Kidney (tissue), 14 donors: ENCODE measurements around the gene CERS3. TPM values are rescaled to one million over a fixed set of nuclear protein-coding genes. Genes with fewer than 3 reads are reported as not detected.

Source experiments
- DNase-seq, 5 donors: peaks; one replicate each; pipeline ENCODE4 v3.0.0-alpha.2; 2013 to 2020
- FAIRE-seq: peaks from 2 replicates; lab custom pipeline; 2012; peaks lifted over from hg19 to GRCh38; lab: Jason Lieb, UNC
- H3K27ac ChIP-seq, 2 donors: one replicate each; pipeline ENCODE4 v1.7.0; 2013; ENCODE audit warnings: low read depth in 2 of 2, low read length in 2 of 2, inconsistent platforms in 1 of 2
- H3K27me3 ChIP-seq: one replicate; pipeline ENCODE4 v1.7.1; 2013; ENCODE audit warnings: low read length, inconsistent platforms; ENCODE audit not compliant: control insufficient read depth, insufficient read depth
- H3K36me3 ChIP-seq, 3 donors: one replicate each; pipeline versions ENCODE4 v1.7.0 to v1.7.1; 2013; ENCODE audit warnings: low read length in 3 of 3, control low read depth in 1 of 3, inconsistent platforms in 1 of 3; ENCODE audit not compliant: insufficient read depth in 3 of 3, control insufficient read depth in 2 of 3
- H3K4me1 ChIP-seq, 3 donors: one replicate each; pipeline versions ENCODE4 v1.7.0 to v1.7.1; 2013; ENCODE audit warnings: low read length in 3 of 3, inconsistent platforms in 1 of 3, low read depth in 1 of 3; ENCODE audit not compliant: control insufficient read depth in 2 of 3, insufficient read depth in 2 of 3
- H3K4me3 ChIP-seq, 3 donors: one replicate each; pipeline versions ENCODE4 v1.7.0 to v1.8.1; 2013; ENCODE audit warnings: low read length in 3 of 3, control low read depth in 1 of 3, inconsistent platforms in 1 of 3
- H3K9ac ChIP-seq, 3 donors: one replicate each; pipeline versions ENCODE4 v1.7.0 to v1.7.1; 2013; ENCODE audit warnings: low read length in 3 of 3, control low read depth in 1 of 3, inconsistent platforms in 1 of 3
- H3K9me3 ChIP-seq, 3 donors: one replicate each; pipeline versions ENCODE4 v1.7.0 to v1.7.1; 2013; ENCODE audit warnings: low read length in 3 of 3, control low read depth in 1 of 3, inconsistent platforms in 1 of 3; ENCODE audit not compliant: control insufficient read depth in 2 of 3, insufficient read depth in 1 of 3
- intact Hi-C: fragments of 100-400 bp; cut with DNase I; formaldehyde crosslinking; loops from one replicate; pipeline ENCODE4 v1.11.1; 2022
- polyA plus RNA-seq: library from polyadenylated mRNA; stranded (reverse); fragments of 350-450 nt; fragmentation: Illumina TruSeq; extraction: RNeasy Lipid Tissue Mini Kit (QIAGEN cat#74804); gene quantifications from one replicate; pipeline ENCODE4 v1.2.3, GENCODE V29; 2014; ENCODE audit warnings: low read depth, low replicate concordance; ENCODE audit not compliant: insufficient read depth
- total RNA-seq: library from RNA; stranded (reverse); fragmentation: NEBNext Ultra II Directional; extraction: Animal tissue kit (Norgen Biotek cat#: 25700); gene quantifications from one replicate; pipeline ENCODE4 v1.2.1, GENCODE V29; 2021
- TF ChIP-seq, protein P1 (sequence below): IDR thresholded peaks from 3 replicates; pipeline ENCODE4 v1.5.1; 2012; ENCODE audit warnings: mild to moderate bottlenecking, moderate library complexity, borderline replicate concordance; ENCODE audit not compliant: insufficient read depth; ENCODE audit errors: extremely low read depth
- donor health status: control.
- donor health status: control.
- donor health status: control.
- donor health status: control.
- donor health status: control.
- donor health status: DM: yes; HTN: yes; CAD: no.
- donor health status: Normal renal cell carcinoma (clear cell type).

CERS3 gene
- total and polyA plus RNA-seq, 2 donors from 2014 or later = 0.31 TPM; not detected in 1

- Histone ChIP-seq H3K4me3 (no peak overlapping the region), H3K4me1 (no peaks in the 10 kb centered on the region), H3K9me3 (peaks cover 0 to under 1% (median 0%) of the 10 kb centered on the region in 3 donors), H3K27ac (no peak overlapping the region), H3K36me3 (no peaks in the 10 kb centered on the region), H3K27me3 (no peaks in the 10 kb centered on the region), H3K9ac (no peak overlapping the region)
- DNase-seq (no peak), FAIRE-seq (no peak)
- TF ChIP-seq, protein P1, sequence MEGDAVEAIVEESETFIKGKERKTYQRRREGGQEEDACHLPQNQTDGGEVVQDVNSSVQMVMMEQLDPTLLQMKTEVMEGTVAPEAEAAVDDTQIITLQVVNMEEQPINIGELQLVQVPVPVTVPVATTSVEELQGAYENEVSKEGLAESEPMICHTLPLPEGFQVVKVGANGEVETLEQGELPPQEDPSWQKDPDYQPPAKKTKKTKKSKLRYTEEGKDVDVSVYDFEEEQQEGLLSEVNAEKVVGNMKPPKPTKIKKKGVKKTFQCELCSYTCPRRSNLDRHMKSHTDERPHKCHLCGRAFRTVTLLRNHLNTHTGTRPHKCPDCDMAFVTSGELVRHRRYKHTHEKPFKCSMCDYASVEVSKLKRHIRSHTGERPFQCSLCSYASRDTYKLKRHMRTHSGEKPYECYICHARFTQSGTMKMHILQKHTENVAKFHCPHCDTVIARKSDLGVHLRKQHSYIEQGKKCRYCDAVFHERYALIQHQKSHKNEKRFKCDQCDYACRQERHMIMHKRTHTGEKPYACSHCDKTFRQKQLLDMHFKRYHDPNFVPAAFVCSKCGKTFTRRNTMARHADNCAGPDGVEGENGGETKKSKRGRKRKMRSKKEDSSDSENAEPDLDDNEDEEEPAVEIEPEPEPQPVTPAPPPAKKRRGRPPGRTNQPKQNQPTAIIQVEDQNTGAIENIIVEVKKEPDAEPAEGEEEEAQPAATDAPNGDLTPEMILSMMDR = no peak
- intact Hi-C loops = no loop called here
These were observed 135.7 kb downstream of the CERS3 start for GRCh38 chr15:100393008-100393407.

DNA sequence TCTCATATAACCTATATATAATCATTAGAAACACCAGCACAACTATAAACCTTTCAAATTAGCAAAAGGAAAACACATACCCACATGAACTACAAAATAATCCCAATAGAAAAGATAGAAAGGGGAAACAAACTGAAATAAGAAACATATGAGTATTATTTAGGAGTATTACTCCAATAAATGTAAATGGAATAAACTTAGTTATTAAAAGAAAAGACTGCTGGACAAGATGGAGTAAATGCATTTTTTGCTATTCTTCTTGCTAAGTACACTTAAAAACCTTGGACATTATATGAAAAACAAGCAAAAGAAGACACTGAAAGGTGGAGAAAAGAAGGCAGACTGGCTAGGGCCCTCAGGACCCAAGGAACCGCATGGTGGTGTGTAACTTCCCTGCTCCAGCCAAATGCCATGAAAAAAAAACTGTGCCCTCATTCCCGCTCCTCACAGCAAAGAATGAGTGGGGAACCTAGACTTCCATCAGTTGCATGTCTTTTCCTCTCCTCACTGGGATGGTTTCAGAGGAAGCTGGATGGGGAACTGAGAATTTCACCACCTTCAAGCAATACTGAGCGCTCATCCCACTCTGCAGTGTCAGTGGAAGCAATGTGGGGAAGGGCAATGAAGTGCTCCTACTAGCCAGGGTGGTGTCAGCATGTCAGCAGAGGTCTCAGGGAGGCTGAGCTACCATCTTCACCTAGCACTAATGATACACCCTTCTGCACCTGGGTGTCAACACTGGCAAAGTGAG lies 143.3 kb downstream of the CERS3 start:
- H3K4me1 ChIP-seq = no peaks in the 10 kb centered on the region
- intact Hi-C loops = no loop called here
- FAIRE-seq = no peak
- H3K36me3 ChIP-seq = no peaks in the 10 kb centered on the region
- H3K9me3 ChIP-seq = peaks cover 0 to 18% (median 0%) of the 10 kb centered on the region in 3 donors
- H3K27ac ChIP-seq = no peak overlapping the region
- TF ChIP-seq, protein P1 = no peak
- no peak for DNase-seq
- no peak overlapping the region for H3K4me3 ChIP-seq
- no peak overlapping the region for H3K9ac ChIP-seq
- H3K27me3 ChIP-seq = no peaks in the 10 kb centered on the region

DNA sequence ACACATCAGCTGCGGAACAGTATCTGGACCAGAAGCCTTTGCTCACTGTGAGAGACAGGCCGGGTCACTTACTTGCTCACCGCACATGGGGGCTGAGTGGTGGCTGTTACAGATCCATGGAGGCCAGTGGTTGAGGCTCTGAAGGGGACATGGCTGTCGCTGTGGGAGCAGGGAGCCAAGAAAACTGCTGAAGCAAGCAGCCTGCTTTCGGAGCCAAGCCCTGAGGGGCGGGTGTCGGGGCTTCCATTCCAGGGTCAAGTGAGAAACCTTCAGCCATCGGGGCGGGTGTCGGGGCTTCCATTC lies 144.7 kb downstream of the CERS3 start:
- no peak overlapping the region for H3K27ac ChIP-seq
- FAIRE-seq (no peak), DNase-seq (no peak)
- TF ChIP-seq, protein P1 = no peak
- no peaks in the 10 kb centered on the region for H3K4me1 ChIP-seq
- H3K9ac ChIP-seq = no peak overlapping the region
- H3K27me3 ChIP-seq = no peaks in the 10 kb centered on the region
- H3K4me3 ChIP-seq = no peak overlapping the region
- H3K9me3 ChIP-seq = peaks cover 0 to 18% (median 0%) of the 10 kb centered on the region in 3 donors
- no peaks in the 10 kb centered on the region for H3K36me3 ChIP-seq
- intact Hi-C loops = no loop called here
